GM03348 (cell line): ENCODE results near the gene ATP8A2.

Source experiments
- DNase-seq: peaks from one replicate; pipeline ENCODE4 v3.0.0; 2012; ENCODE audit warnings: low spot score

Gene ATP8A2

DNA sequence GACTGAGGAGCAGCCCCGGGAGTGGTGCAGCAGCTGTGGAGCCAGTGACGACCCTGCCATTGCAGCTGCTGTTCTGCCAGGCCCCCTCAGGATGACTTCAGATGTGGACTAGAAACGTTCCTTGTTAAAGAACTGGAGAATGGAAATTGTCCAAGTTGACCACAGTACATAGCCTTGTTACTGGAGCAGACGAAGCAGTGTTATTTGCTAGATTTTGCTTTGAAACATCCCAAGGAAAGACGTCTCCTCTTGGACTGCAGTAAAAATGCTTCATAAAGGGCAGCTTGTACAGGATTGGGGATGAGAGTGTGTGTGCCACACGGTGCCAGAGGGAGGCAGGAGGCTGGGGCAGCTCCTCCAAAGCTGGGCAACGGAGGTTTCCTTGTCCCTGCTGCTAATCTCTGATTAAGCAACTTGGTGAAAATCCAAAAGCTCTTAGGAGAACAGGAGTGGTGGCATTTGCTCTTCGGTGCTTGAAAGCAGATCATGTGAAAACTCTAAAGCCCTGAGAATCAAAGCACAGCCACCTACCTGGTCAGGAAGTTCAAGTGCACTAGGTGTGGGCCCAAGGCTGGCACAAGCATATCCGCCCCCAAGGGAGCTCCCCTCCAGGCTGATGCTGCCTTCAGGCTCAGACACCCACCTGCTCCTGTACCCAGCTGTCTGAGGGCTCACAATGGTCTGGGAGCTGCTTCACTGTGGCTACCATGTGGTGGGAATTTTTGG is 645.6 kb downstream of the ATP8A2 start:
- DNase-seq, result no peak

DNA sequence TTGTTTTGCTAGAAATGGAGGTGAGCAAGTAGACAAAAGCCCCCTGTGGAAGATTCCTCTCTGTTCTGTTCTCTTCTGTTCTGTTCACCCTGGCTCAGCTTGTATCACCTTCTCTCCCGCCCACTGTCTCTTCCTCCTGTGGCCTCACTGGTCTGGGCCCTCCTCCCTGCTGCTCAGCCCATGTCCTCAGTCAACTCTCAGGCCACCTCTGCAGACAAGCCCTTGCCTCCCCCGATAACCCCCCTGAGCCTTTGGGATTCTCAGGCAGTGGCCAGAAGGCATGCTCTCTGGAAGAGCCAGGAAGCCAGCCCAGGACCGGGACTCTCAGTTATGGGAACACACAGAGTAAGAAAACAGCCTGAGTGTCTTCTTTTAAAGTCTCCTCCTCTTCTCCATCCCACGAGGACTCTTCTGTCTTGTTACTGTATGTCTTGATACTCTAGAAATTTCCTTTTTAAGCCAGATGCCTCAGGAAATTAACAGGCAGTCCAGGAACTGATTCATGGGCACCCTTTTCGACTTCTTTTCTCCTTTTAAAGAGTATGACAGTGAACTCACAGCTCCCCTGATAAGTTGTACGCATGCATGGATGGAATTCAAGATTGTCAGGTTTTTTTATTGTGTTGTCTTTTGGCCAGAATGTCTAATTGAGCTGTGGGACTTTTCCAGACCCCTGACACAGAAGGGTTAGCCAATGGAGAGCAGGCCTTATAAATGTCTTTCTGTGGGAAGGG is 646.3 kb downstream of the ATP8A2 start:
- no peak for DNase-seq

DNA sequence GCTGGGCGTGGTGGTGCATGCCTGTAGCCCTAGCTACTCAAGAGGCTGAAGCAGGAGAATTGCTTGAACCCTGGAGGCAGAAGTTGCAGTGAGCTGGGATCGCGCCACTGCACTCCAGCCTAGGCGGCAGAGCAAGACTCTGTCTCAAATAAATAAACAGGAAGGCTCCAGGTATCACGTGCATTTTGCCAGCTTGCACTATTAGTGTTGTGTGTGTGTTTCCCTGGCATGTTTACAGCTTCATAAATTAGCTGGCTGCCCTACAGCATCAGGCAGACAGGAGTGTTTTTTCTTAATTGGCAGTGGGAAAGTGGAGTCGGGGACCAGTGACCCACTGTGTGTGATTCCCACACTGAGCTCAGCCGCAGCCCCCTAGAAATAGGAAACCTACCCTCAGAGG is 647.5 kb downstream of the ATP8A2 start:
- DNase-seq, result no peak

DNA sequence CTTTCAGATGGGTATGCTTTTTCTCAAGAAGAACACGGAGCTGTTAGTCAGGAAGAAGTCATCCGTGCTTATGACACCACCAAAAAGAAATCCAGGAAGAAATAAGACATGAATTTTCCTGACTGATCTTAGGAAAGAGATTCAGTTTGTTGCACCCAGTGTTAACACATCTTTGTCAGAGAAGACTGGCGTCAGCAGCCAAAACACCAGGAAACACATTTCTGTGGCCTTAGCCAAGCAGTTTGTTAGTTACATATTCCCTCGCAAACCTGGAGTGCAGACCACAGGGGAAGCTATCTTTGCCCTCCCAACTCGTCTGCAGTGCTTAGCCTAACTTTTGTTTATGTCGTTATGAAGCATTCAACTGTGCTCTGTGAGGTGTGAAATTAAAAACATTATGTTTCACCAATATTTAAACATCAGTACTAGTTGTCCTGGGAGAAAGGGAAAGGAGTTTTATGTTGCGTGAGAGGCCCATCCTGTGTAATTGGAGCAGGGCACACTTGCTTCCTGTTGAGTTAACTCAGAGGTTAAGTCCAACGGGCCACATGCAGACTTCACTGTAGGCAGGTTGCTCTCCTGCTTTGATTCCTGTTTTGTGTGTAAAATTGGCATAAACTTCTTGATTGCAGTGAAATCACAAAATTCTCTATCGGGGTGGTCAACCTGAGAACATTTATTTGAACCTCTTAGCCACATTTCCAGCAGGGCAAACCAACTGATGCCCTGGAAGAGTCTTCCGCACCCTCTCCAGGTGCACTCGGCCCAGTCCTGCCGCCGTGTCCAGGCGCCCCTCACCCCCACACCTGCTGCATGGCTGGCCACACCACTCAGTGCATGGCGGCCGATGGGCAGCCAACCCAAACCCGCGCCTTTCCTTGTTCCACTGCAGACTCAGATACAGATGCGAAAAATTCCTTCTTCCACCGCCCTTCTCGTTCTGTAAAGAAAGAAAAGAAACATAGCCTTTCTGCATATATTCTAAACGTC is 648.4 kb downstream of the ATP8A2 start:
- DNase-seq, result peak; percentile 37

DNA sequence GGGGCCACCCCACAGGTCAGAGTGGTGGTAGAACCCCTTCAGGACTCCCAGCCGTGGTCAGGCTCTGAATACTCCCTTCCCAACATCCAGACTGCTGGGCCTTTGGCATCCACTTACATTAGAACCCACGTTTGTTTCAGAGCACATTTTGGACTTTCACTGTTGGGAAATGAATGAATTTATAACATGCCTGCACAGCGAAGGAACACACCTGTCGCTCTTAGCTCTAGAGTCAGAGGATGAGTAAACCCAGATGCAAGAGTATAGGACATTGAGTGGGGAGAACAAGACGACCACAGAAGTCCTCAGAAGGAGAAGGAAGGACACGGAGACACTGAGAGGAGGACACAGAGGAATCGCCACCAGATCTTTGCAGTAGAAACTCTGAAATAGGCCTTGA is 649.1 kb downstream of the ATP8A2 start:
- no peak for DNase-seq

DNA sequence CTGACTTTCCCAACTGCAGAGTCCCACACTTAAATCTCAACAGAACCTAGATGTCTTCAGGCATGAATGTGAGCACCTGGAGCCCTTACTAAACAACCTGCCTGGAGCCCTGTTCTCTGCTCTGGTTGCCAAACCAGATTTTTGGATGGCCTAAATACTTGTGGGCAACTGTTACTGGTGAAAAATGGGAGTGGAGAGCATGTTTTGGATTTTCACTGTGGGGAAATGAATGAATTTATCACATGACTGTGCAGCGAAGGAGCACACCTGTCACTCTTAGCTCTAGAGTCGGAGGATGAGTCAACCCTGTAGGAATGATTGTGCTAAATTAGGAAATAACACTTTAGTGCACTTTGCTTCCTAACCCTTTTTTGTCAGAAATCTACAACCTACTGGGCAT is 649.7 kb downstream of the ATP8A2 start:
- DNase-seq, result no peak

DNA sequence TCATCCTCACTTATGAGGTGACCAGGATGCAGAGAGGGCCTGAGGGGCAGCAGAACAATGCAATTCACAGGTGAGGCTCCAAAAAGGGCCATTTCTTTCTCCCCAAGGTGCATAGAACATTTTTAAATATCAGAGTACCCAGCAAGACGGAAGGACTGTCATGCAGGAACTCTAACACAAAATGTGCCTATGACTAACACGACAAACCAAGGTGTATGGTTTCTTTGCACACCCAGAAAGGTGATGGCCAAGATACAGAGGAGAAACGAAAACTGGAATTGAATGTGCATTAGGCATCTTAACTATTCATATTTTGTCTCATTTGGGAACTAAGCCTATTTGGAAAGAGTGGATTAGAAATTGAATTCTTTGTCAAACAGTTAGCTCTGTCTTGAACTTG is 650.2 kb downstream of the ATP8A2 start:
- no peak for DNase-seq

DNA sequence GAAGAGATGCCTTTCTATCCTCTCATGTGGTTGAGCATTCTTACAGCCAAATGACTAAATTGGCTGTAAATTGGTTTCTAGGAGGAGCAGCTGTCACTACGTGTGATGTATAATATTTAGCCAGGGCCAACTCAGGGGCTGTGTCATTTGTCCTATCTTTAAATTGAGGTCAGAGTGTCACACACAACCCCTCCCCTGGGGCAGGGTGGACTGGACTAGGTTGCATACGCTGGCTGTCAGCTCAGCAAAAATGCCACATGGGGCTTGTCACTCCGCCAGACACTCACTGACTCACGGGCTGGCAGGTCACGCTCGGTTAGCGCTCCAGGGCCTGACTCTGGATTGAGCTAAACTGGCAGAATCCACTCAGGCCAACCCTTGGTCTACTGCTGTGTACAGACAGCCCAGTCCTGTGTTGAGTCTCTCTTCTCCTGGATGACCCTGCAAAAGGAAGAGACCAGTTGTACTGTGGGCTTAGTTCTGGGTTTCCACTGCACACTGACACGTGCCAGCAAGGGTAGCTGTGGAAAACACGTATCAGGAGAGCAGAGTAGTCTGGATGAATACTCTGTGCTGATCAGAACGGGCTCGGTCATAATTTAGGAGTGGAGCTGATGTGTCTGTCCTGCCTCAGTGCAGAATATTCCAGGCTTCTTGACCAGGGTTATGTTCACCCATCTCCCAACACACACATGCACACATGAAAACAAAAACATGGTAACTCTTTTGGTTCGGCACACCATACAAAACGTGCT is 650.9 kb downstream of the ATP8A2 start:
- peak; percentile 47 for DNase-seq

DNA sequence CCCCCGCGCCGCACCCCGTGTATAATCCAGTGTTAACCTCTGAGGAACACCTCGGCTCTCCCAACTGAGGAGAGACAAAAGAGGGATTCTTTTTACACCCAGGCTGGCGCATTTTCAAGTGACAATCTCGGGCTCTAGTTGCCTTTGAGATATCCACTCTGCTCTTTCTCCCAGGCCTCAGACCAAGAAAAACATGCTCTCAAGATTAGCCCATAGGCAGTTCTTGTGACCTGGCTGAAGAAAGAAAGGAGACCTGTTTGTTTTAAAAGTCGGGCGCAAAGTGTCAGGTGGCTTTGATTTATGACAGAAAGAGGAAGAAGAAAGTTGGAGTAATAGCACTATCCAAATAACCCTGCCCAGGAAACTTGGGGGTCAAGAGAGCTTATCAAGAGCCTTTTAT is 652.8 kb downstream of the ATP8A2 start:
- DNase-seq, result no peak

DNA sequence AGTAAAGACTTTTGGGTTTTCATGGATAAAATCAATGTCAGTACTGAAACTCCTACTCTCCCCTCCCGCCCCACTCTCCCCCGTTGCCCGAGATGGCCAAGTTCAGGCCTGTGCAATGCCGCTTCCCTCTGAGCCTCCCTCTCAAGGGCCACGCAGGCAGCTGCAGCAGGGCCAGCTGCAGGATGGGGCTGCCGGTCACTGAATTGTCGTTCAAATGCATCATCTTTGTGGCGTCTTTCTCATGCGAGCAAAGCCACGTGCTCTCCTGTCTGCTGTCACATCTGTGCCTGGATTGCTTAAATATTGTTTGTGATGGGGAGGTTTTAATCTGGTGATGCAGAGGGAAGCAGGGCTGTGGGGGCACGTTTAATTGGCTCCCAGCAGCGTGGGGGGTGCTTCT is 653.4 kb downstream of the ATP8A2 start:
- DNase-seq, result no peak

DNA sequence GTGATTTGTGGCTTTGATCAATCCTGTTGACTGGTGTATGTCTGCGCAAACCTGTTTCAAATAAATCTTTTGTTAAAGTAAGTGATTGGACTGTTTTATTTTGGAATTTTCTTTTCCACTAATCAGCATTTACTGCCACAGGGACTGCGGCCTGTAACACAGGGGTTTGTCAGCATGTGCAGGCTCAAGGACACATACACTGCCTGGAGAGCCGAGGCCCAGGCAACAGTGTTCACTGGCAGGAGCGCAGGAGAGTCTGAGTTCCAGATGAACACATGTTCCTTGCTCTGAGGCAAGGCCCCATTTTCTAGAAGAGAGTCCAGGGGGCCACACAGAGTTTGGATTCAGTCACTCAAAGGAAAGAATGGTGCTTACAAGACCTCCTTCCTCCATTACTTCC is 654.0 kb downstream of the ATP8A2 start:
- DNase-seq, result no peak

DNA sequence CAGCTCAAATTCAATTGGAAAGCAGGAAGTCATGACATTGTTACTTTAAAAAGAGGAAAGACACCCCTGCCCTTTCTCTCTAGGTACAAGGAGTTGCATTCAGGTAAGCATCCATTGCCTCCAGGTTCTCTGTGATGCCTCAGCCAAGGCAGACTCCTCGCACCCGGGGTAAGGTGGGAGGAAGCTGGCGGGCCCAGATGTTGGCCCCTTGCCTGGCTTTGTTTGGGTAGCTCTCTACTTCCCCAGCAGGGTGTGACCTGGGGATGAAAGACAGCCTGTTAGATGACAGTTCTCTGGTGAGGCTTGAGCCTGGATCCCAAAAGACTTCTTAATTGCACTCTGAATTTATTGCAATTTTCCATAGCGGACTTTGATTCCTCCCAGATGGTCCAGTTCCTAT is 654.4 kb downstream of the ATP8A2 start:
- DNase-seq, result no peak

DNA sequence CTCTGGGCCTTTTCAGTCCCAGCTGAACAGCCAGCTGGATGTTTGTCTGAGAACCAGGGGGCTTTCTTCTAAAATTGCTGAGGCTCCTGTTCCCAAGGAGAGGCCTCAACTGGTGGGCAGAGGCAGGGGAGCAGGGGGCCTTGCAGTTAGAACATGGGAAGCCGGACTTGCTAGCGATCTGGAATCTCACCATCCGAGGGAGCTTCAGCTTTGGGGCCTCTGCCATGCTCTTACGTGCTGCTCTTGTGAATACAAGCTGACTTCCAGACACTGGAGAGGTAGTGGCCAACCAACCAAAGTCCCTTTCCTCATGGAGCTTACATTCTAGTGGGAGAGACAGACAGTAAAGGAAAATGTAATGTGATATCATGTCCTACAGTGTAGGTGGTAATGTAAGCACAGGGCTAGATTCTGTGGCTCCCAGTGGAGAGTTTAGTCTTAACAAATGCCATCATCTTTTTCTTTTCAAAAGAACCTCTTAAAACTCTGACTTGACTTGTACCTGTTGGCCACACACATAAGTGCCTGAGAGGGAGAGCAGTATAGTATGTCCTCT is 657.9 kb downstream of the ATP8A2 start:
- no peak for DNase-seq

DNA sequence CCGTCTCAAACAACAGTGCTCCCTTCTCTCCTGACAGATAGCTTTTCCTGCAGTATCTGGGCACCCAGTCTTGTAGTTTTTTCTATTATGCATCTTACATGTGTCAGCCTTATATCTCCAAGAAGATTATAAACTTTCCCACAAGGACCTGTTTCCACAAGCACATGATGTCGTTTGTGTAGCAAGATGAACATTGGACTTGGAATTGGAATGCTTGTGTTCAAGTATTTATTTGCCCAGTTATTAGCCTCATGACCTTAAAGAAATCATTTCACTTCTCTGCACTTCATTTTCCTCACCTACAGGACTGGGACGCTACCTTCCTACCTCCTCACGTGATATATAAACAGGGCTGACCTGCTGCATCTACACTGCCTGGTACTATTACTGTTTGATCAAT is 658.6 kb downstream of the ATP8A2 start:
- no peak for DNase-seq

DNA sequence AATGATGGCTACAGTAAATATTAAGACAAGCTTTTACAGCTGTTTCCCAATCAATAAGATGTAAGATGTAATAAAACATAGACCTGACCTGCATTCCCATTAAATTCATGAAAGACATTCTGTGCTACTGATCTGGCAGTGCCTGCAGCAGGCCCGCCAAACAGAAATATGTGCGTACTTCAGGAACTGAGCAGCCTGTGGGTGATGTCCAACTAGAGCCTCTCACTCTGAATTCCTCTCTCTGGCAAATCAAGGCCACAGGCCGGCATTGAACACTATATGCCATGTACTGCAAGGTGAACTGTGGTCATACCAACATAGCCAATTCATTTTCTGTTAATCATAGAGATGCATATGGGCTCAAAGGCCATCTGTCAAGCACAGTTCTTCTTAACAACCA is 662.2 kb downstream of the ATP8A2 start:
- DNase-seq, result no peak

DNA sequence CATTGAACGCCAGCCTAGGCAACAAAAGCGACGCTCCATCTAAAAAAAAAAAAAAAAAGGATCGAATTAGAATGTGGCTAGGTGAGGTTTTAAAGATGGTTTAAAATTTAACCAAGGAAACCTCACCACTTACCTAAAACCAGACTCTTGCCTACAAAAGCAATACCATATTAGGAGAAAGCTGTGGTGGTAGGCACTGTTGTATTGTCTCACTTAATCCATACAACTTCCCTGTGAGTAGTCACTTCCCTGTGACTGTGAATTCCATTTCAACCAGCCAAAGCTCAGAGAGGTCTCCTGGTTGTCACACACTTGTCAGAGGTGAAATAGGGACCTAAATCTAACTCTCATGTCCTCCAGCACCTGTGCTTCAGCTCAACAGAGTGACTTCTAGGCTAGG is 664.6 kb downstream of the ATP8A2 start:
- DNase-seq, result no peak

DNA sequence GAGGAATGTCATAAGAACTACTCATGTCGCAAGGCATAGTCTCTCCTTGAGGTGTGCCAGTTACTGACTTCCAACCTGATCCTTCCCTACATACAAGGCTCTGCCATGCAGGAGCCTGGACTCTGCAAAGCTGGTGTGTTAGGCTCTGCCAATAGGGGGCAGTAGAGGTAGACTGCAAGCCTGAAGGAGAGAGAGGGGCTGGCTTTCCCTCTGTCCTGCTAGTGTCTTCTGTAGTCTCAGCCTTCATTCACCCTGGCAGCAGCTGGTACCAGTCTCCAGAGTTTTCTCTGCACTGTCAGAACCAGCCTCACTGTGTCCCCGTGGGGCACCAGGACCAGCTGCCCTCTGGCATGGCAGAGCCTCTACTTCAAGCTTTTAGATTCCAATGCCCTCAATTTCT is 665.5 kb downstream of the ATP8A2 start:
- no peak for DNase-seq

DNA sequence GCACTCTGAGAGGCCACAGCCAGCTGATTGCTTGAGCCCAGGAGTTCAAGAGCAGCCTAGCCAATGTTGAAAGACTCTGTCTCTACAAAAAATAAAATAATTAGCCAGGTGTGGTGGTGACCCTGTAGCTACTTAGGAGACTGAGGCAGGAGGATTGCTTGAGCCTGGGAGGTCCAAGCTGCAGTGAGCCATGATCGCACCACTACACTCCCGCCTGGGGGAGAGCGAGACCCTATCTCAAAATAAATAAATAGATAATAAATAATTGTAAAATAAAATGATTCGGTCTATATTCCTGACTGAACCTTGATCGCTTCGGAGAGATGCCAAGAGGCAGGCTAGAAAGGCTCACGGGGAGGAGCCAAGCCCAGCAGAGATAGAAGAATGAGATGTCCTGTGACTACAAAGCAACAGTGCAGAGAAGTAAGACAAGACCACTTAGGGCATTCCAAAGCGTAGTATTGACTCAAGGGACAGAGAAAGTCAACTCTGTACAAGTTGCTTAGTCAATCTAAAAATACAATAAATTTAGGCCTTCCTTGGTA is 667.2 kb downstream of the ATP8A2 start:
- DNase-seq, result no peak

DNA sequence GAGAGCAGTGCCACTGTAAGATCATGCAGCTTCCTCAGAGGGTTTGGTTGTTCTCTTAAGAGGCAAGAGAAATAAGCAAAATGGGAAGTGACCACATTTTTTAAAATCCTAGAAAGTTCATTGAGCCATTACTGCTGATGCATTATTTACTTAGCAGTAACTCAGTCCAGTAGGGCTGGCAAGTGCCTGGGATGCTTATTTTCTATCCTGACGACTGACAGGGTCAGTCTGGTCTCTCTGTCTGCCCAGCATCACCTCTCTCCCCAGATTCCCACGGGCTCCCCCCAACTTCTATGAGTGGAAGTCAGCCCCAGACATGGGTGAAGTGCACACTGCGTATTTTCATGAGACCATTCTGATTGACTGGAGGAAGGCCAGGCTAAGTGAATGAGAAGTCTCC is 669.7 kb downstream of the ATP8A2 start:
- DNase-seq, result no peak

DNA sequence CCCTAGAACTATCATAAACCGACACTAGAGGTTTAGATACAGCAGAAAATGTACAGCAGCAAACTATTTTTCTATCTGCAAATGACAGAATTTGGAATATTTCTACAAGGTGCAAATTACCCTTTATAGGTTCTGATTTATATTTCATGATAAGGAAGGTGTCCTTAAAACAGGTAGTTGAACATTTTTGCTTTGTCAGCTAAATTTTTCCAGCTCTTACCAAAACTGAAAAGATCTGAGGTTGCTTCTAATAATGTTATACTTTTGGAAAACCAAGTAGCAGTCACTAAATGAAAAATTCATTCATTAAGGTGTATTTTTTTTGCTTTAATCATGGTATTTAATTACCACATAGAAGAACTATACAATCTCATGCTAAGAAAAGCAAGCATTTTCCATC is 671.0 kb downstream of the ATP8A2 start:
- no peak for DNase-seq

DNA sequence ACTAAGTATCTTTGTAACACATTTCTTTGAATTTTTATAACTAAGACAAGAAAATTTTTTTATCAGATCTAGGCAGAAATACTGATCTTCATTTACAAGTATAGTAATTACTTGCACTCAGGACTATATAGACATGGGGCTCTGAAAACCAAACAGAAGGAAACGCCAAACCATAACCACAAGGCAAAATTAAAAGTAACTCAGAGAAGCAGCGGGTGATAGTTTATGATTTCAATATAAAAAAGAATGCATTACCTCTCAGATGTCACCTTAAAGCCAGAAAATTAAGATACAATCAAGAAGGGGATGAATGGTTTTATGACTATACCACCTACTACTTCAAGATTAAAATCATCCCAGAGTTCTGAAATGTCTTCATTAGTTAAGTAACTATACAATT is 673.4 kb downstream of the ATP8A2 start:
- DNase-seq, result no peak
